Endothelial cell (in vitro differentiated cells): Measurements from ENCODE around the gene CHAC1. TPM values are rescaled to one million over a fixed set of nuclear protein-coding genes. Genes with fewer than 3 reads are reported as not detected.
A peak's percentile ranks its signal among the peaks of the same experiment; 100 is the strongest.

Experiments
- DNase-seq: peaks from one replicate; pipeline ENCODE4 v3.0.0; 2021; ENCODE audit warnings: low spot score
- H3K27ac Mint-ChIP-seq: one replicate; pipeline ENCODE4 v1.8.0; 2021; ENCODE audit warnings: mixed read lengths, inconsistent platforms; ENCODE audit not compliant: unreplicated experiment
- H3K27me3 Mint-ChIP-seq: one replicate; pipeline ENCODE4 v1.8.0; 2021; ENCODE audit warnings: mild to moderate bottlenecking, moderate library complexity, mixed read lengths, inconsistent platforms; ENCODE audit not compliant: unreplicated experiment
- H3K36me3 Mint-ChIP-seq: one replicate; pipeline ENCODE4 v1.8.0; 2021; ENCODE audit warnings: mild to moderate bottlenecking, low read depth, mixed read lengths, inconsistent platforms; ENCODE audit not compliant: unreplicated experiment
- H3K4me1 Mint-ChIP-seq: one replicate; pipeline ENCODE4 v1.8.0; 2021; ENCODE audit warnings: mild to moderate bottlenecking, mixed read lengths, inconsistent platforms; ENCODE audit not compliant: unreplicated experiment
- H3K4me3 Mint-ChIP-seq: one replicate; pipeline ENCODE4 v1.8.0; 2021; ENCODE audit warnings: mild to moderate bottlenecking, mixed read lengths, inconsistent platforms; ENCODE audit not compliant: unreplicated experiment
- H3K9me3 Mint-ChIP-seq: one replicate; pipeline ENCODE4 v1.8.0; 2021; ENCODE audit warnings: mixed read lengths, inconsistent platforms; ENCODE audit not compliant: unreplicated experiment
- CTCF ChIP-seq: fragments of 200-600 bp; sonication (generic); IDR thresholded peaks from one replicate; pipeline ENCODE4 v1.5.0; 2021; ENCODE audit warnings: antibody characterized with exemption; ENCODE audit not compliant: unreplicated experiment
- total RNA-seq: library from RNA; stranded (reverse); fragmentation: NEBNext Ultra II Directional; extraction: Animal tissue kit (Norgen Biotek cat#: 25700); gene quantifications from one replicate; pipeline ENCODE4 v1.2.1, GENCODE V29; 2021; ENCODE audit not compliant: unreplicated experiment

The CHAC1 gene
- total RNA-seq, 1 donor from 2014 or later = 16.4 TPM

GRCh38 chr15:40984964-40985363 lies 31.7 kb downstream of the CHAC1 start:
- peaks cover 22% of the 10 kb centered on the region for H3K4me1 Mint-ChIP-seq
- H3K27me3 Mint-ChIP-seq = peaks cover 9% of the 10 kb centered on the region
- peaks cover 57% of the 10 kb centered on the region for H3K36me3 Mint-ChIP-seq
- TF ChIP-seq CTCF = no peak
- DNase-seq = no peak
- H3K9me3 Mint-ChIP-seq = no peaks in the 10 kb centered on the region
- no peak overlapping the region for H3K4me3 Mint-ChIP-seq
- peak overlapping the region; percentile 40 for H3K27ac Mint-ChIP-seq

- Mint-ChIP-seq H3K27ac (no peak overlapping the region), H3K36me3 (peaks cover 54% of the 10 kb centered on the region), H3K4me3 (no peak overlapping the region), H3K9me3 (no peaks in the 10 kb centered on the region), H3K27me3 (peaks cover 7% of the 10 kb centered on the region), H3K4me1 (peaks cover 22% of the 10 kb centered on the region)
- TF ChIP-seq CTCF = no peak
- DNase-seq = no peak
Measured at GRCh38 chr15:40985541-40986330, 32.5 kb downstream of the CHAC1 start.

GRCh38 chr15:40986820-40987219 lies 33.5 kb downstream of the CHAC1 start:
- no peak for TF ChIP-seq CTCF
- Mint-ChIP-seq H3K36me3 (peaks cover 50% of the 10 kb centered on the region), H3K9me3 (no peaks in the 10 kb centered on the region)

GRCh38 chr15:40988156-40988555 lies 34.9 kb downstream of the CHAC1 start:
- no peaks in the 10 kb centered on the region for H3K9me3 Mint-ChIP-seq
- peaks cover 2% of the 10 kb centered on the region for H3K27me3 Mint-ChIP-seq
- H3K36me3 Mint-ChIP-seq = peaks cover 39% of the 10 kb centered on the region
- peaks cover 7% of the 10 kb centered on the region for H3K4me1 Mint-ChIP-seq
- no peak for DNase-seq
- TF ChIP-seq CTCF = no peak
- H3K27ac Mint-ChIP-seq = no peak overlapping the region
- H3K4me3 Mint-ChIP-seq = no peak overlapping the region

More at GRCh38 chr15:40986820-40987219, 33.5 kb downstream of the CHAC1 start:
- Mint-ChIP-seq H3K4me3 (no peak overlapping the region), H3K4me1 (peaks cover 19% of the 10 kb centered on the region), H3K27me3 (peaks cover 2% of the 10 kb centered on the region), H3K27ac (peak overlapping the region; percentile 55)
- no peak for DNase-seq

- Mint-ChIP-seq H3K27ac (no peak overlapping the region), H3K9me3 (no peaks in the 10 kb centered on the region), H3K27me3 (peaks cover 2% of the 10 kb centered on the region), H3K4me1 (no peaks in the 10 kb centered on the region), H3K36me3 (peaks cover 38% of the 10 kb centered on the region), H3K4me3 (no peak overlapping the region)
- TF ChIP-seq CTCF = no peak
- no peak for DNase-seq
Measured at GRCh38 chr15:40990080-40990479, 36.8 kb downstream of the CHAC1 start.
